H1 (cell line): Measurements from ENCODE around the gene GPR155. TPM values are rescaled to one million over a fixed set of nuclear protein-coding genes. Genes with fewer than 3 reads are reported as not detected.

Source experiments
- CHD7 ChIP-seq: fragments of 300-600 bp; sonication (generic); IDR thresholded peaks from 2 replicates; pipeline ENCODE4 v1.7.1; 2012; ENCODE audit warnings: low read length, moderate library complexity, mild to moderate bottlenecking, inconsistent platforms; ENCODE audit not compliant: insufficient replicate concordance
- RXRA ChIP-seq: IDR thresholded peaks from 2 replicates; pipeline ENCODE4 v1.6.1; 2011; ENCODE audit warnings: low read depth, mild to moderate bottlenecking, low read length, moderate library complexity; ENCODE audit not compliant: insufficient read depth
- SIN3A ChIP-seq, 2 experiments: IDR thresholded peaks in 1 of 2; conservative IDR thresholded peaks in 1 of 2; 2 replicates each; pipeline ENCODE4 v1.6.1; 2011 to 2012; ENCODE audit warnings: low read length in 2 of 2, improper control_type of control experiment in 1 of 2, low read depth in 1 of 2, mild to moderate bottlenecking in 1 of 2
- polyA plus RNA-seq, 7 experiments: library from polyadenylated mRNA; depleted of rRNA in 3 of 7; stranded (reverse) in 5 of 7; unstranded in 2 of 7; fragments of >200 nt in 5 of 7; fragments of 200-250 nt in 2 of 7; gene quantifications; 1 replicate in 5 of 7; 2 replicates in 1 of 7; 4 replicates in 1 of 7; pipeline versions ENCODE4 v1.2.1 to v1.2.3, GENCODE V29; 2011 to 2013; ENCODE audit warnings: missing spikeins in 2 of 7, mixed read lengths in 2 of 7
- total RNA-seq: library from RNA; stranded (reverse); fragmentation: NEBNext Ultra II Directional; extraction: Animal tissue kit (Norgen Biotek cat#: 25700); gene quantifications from 2 replicates; pipeline ENCODE4 v1.2.1, GENCODE V29; 2021

Gene GPR155
- total and polyA plus RNA-seq, 2 of the 8 experiments (the other 6 are each of a cell fraction or from before 2014, with no cell fraction given), result 0.26 to 2.1 TPM

- TF ChIP-seq CHD7 (no peak), SIN3A (conservative IDR thresholded peaks at IDR 0.05 in 1 of 2, IDR thresholded peaks at IDR 0.05 in 1 of 2; ENCODE audit: low read depth in 1 of 2, low read length in 2 of 2) (no peak), RXRA (no peak)
These were observed 47.5 kb downstream of the GPR155 start (continued) for GRCh38 chr2:174439323-174439722.
